Lower lobe of right lung (tissue), 2 donors: ENCODE results near the gene XAB2. TPM values are rescaled to one million over a fixed set of nuclear protein-coding genes. Genes with fewer than 3 reads are reported as not detected.

ENCODE experiments used
- ATAC-seq, 2 donors: fragments of 200-7000 bp; cut with Tn5 transposase; one replicate each; pipeline ENCODE4 v1.9.1; 2020 to 2022; ENCODE audit warnings: mild to moderate bottlenecking in 2 of 2, moderate library complexity in 2 of 2
- DNase-seq: peaks from one replicate; pipeline ENCODE4 v3.0.0-alpha.2; 2020
- H3K27ac ChIP-seq: fragments of 200-600 bp; one replicate; pipeline ENCODE4 v1.8.0; 2022
- H3K27me3 ChIP-seq: fragments of 200-600 bp; one replicate; pipeline ENCODE4 v1.8.0; 2022; ENCODE audit warnings: low read depth
- H3K36me3 ChIP-seq: fragments of 200-600 bp; one replicate; pipeline ENCODE4 v1.8.0; 2022; ENCODE audit warnings: mild to moderate bottlenecking
- H3K4me1 ChIP-seq: fragments of 200-600 bp; one replicate; pipeline ENCODE4 v1.8.0; 2022
- H3K4me3 ChIP-seq: fragments of 200-600 bp; one replicate; pipeline ENCODE4 v1.8.0; 2022; ENCODE audit warnings: mild to moderate bottlenecking
- H3K9me3 ChIP-seq: fragments of 200-600 bp; one replicate; pipeline ENCODE4 v1.8.0; 2022
- intact Hi-C: fragments of 100-400 bp; cut with DNase I; formaldehyde crosslinking; loops from one replicate; pipeline ENCODE4 v1.11.0; 2022
- total RNA-seq: library from RNA; stranded (reverse); fragmentation: NEBNext Ultra II Directional; extraction: Animal tissue kit (Norgen Biotek cat#: 25700); gene quantifications from one replicate; pipeline ENCODE4 v1.2.1, GENCODE V29; 2021
- TF ChIP-seq, protein P1 (sequence below): fragments of 200-600 bp; IDR thresholded peaks from one replicate; pipeline ENCODE4 v1.8.0; 2022; ENCODE audit warnings: antibody characterized with exemption, mild to moderate bottlenecking
- donor health status: DM: no; HTN: yes; CAD: no; lungs with severe emphysema.

XAB2 gene
- total RNA-seq, 1 donor from 2014 or later, result 42.0 TPM

DNA sequence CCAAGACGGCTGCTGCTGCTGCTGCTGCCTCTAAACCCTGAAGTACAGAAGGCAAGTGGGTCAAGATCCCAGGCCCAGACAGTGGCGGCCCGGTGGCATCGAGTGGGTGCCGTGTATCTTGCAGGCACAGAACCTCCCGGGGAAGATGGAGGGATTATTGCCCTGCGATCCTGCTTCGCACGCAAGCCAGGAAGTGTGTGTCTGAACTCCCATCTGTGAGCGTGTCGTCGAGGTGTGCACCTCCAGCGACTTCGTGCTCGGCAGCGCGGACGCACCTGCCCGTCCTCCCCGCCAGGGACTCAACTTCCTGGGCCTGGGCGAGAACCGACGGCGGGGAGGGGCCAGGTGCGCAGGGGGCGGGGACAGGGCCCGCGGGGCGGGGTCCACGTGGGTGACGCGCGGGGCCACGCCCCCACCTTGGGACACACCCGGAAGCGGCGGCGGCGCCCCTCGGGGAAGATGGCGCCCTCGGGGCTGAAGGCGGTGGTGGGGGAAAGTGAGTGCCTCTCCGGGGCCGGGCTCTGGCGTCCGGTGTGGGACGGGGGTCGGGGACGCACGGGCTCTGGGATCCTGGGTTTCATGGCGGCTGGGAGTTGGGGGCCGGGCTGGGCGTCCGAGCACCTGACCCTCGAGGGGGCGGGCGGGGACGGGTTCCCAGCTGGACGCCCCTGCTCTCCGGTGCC lies 7.5 kb upstream of the XAB2 start, which contains the start of gene STXBP2:
Gene STXBP2 (plus strand): TSS at position 420 of the 683 bp plus-strand sequence. CDS start 40 bp downstream, at position 460.
- Histone ChIP-seq H3K9me3 (no peaks in the 10 kb centered on the region), H3K27me3 (peaks cover 7% of the 10 kb centered on the region), H3K27ac (peak within 1 kb of the TSS; percentile 96), H3K36me3 (peaks cover 20% of the 10 kb centered on the region), H3K4me3 (peak within 1 kb of the TSS; percentile 86), H3K4me1 (peaks cover 30% of the 10 kb centered on the region)
- ATAC-seq (peak; percentile 97 to 98), DNase-seq (peak; percentile 90)
- TF ChIP-seq, protein P1, sequence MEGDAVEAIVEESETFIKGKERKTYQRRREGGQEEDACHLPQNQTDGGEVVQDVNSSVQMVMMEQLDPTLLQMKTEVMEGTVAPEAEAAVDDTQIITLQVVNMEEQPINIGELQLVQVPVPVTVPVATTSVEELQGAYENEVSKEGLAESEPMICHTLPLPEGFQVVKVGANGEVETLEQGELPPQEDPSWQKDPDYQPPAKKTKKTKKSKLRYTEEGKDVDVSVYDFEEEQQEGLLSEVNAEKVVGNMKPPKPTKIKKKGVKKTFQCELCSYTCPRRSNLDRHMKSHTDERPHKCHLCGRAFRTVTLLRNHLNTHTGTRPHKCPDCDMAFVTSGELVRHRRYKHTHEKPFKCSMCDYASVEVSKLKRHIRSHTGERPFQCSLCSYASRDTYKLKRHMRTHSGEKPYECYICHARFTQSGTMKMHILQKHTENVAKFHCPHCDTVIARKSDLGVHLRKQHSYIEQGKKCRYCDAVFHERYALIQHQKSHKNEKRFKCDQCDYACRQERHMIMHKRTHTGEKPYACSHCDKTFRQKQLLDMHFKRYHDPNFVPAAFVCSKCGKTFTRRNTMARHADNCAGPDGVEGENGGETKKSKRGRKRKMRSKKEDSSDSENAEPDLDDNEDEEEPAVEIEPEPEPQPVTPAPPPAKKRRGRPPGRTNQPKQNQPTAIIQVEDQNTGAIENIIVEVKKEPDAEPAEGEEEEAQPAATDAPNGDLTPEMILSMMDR, result no peak
- intact Hi-C loops, result no loop called here

GRCh38 chr19:7636317-7636690 lies 7.0 kb upstream of the XAB2 start:
- H3K27ac ChIP-seq, result peak overlapping the region; percentile 96
- no peak for DNase-seq
- TF ChIP-seq, protein P1, result no peak
- no peak for ATAC-seq
- H3K4me3 ChIP-seq, result peak overlapping the region; percentile 86
- H3K27me3 ChIP-seq, result peaks cover 7% of the 10 kb centered on the region
- H3K9me3 ChIP-seq, result no peaks in the 10 kb centered on the region
- intact Hi-C loops, result no loop called here
- peaks cover 16% of the 10 kb centered on the region for H3K36me3 ChIP-seq
- H3K4me1 ChIP-seq, result peaks cover 30% of the 10 kb centered on the region

- TF ChIP-seq, protein P1, result no peak
- Histone ChIP-seq H3K4me3 (no peak overlapping the region), H3K27ac (no peak overlapping the region), H3K36me3 (peaks cover 13% of the 10 kb centered on the region), H3K4me1 (peaks cover 36% of the 10 kb centered on the region), H3K27me3 (peaks cover 7% of the 10 kb centered on the region), H3K9me3 (no peaks in the 10 kb centered on the region)
- DNase-seq (no peak), ATAC-seq (no peak)
- intact Hi-C loops, result no loop called here
Measured at GRCh38 chr19:7635670-7636069, 6.3 kb upstream of the XAB2 start.

GRCh38 chr19:7633698-7634097 lies 4.4 kb upstream of the XAB2 start, which contains the start of gene PCP2:
TSS of gene PCP2 (minus strand) at chr19:7633719. CDS start at chr19:7633457, 262 bp downstream.
- intact Hi-C loops, result no loop called here
- H3K9me3 ChIP-seq, result no peaks in the 10 kb centered on the region
- H3K27me3 ChIP-seq, result peaks cover 7% of the 10 kb centered on the region
- TF ChIP-seq, protein P1, result no peak
- peaks cover 12% of the 10 kb centered on the region for H3K36me3 ChIP-seq
- DNase-seq, result no peak
- no peak for ATAC-seq
- no peak within 1 kb of the TSS for H3K27ac ChIP-seq
- H3K4me3 ChIP-seq, result no peak within 1 kb of the TSS
- peaks cover 36% of the 10 kb centered on the region for H3K4me1 ChIP-seq

GRCh38 chr19:7632340-7633203 lies 3.2 kb upstream of the XAB2 start:
- H3K36me3 ChIP-seq, result peaks cover 12% of the 10 kb centered on the region
- intact Hi-C loops, result no loop called here
- peaks cover 4% of the 10 kb centered on the region for H3K27me3 ChIP-seq
- no peaks in the 10 kb centered on the region for H3K9me3 ChIP-seq
- ATAC-seq (no peak), DNase-seq (no peak)
- no peak overlapping the region for H3K4me3 ChIP-seq
- TF ChIP-seq, protein P1, result no peak
- H3K4me1 ChIP-seq, result peaks cover 36% of the 10 kb centered on the region
- H3K27ac ChIP-seq, result no peak overlapping the region
